SU-DHL-6 (cell line): Measurements from ENCODE around the gene WWP2.
"Not testable (repeated sequence)": the region's sequence is repeated elsewhere in the genome, so short reads cannot be mapped to it uniquely, and the experiment has no call there.

Experiments used
- CTCF ChIP-seq: fragments of 200-600 bp; sonication (generic); IDR thresholded peaks from one replicate; pipeline ENCODE4 v1.5.1; 2017; ENCODE audit warnings: antibody characterized with exemption, mild to moderate bottlenecking, low read length, moderate library complexity; ENCODE audit not compliant: insufficient read depth, poor library complexity, severe bottlenecking
- EZH2phosphoT487 ChIP-seq: fragments of 200-600 bp; sonication (generic), shearing (Covaris generic); conservative IDR thresholded peaks from 2 replicates; pipeline ENCODE4 v1.6.1; 2018; ENCODE audit warnings: mild to moderate bottlenecking, antibody characterized with exemption, low read length, moderate library complexity, mixed read lengths

GRCh38 chr16:69972935-69973334 is 210.8 kb downstream of the WWP2 start:
- TF ChIP-seq EZH2phosphoT487, CTCF: not testable (repeated sequence)
